Measurements from ENCODE around the gene FBXW9. TPM values are rescaled to one million over a fixed set of nuclear protein-coding genes. Genes with fewer than 3 reads are reported as not detected.

The FBXW9 gene
- total and polyA plus RNA-seq, 2 experiments from 2014 or later, result 9.1 to 10.9 TPM

DNA sequence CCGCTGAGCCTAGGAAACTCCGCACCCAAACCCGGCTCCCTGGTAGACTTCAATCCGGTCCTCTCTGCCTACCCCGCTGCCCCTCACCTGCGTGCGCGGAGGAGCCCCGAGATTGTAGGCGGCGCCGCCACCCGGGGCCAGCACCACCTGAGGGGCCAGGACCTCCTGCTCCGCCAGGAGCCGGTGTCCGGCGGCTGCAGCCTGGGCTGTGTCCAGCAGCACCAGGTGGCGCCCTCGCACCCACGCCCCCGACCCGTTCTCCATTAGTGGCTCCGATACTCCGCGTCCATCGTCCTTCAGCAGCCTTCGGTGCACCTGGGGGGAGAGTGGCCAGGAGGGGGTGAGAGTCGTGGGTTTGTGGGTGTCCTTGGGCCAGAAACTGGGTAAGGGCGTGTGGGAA is 48.3 kb downstream of the FBXW9 start:
- no peak for TF ChIP-seq EZH2 (IDR thresholded peaks at IDR 0.05; ENCODE audit: borderline replicate concordance)
- TF ChIP-seq, protein P1, sequence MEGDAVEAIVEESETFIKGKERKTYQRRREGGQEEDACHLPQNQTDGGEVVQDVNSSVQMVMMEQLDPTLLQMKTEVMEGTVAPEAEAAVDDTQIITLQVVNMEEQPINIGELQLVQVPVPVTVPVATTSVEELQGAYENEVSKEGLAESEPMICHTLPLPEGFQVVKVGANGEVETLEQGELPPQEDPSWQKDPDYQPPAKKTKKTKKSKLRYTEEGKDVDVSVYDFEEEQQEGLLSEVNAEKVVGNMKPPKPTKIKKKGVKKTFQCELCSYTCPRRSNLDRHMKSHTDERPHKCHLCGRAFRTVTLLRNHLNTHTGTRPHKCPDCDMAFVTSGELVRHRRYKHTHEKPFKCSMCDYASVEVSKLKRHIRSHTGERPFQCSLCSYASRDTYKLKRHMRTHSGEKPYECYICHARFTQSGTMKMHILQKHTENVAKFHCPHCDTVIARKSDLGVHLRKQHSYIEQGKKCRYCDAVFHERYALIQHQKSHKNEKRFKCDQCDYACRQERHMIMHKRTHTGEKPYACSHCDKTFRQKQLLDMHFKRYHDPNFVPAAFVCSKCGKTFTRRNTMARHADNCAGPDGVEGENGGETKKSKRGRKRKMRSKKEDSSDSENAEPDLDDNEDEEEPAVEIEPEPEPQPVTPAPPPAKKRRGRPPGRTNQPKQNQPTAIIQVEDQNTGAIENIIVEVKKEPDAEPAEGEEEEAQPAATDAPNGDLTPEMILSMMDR (IDR thresholded peaks at IDR 0.05; ENCODE audit: poor library complexity), result peak; percentile 9
- peak overlapping the region; percentile 49 for H3K4me2 ChIP-seq
- no peaks in the 10 kb centered on the region for H4K20me1 ChIP-seq (ENCODE audit: insufficient read depth, poor library complexity, severe bottlenecking)
- no peak overlapping the region for H2AFZ ChIP-seq
- no peaks in the 10 kb centered on the region for H3K27me3 ChIP-seq
- no peak overlapping the region for H3K4me3 ChIP-seq
- no peaks in the 10 kb centered on the region for H3K9me3 ChIP-seq (ENCODE audit: low read depth)
- H3K36me3 ChIP-seq (replicated peaks; ENCODE audit: insufficient read depth, low read depth), result no peaks in the 10 kb centered on the region
- no peak for DNase-seq (ENCODE audit: low spot score)
- no peaks in the 10 kb centered on the region for H3K79me2 ChIP-seq
- no peaks in the 10 kb centered on the region for H3K4me1 ChIP-seq (ENCODE audit: insufficient read depth)
- no peak overlapping the region for H3K27ac ChIP-seq
- 65% methylated on average over 24 of the region's 29 CpGs for WGBS (ENCODE audit: low lambda C conversion rate, missing lambda C conversion rate)
- H3K9me2 ChIP-seq (replicated peaks; ENCODE audit: insufficient read depth), result no peaks in the 10 kb centered on the region

DNA sequence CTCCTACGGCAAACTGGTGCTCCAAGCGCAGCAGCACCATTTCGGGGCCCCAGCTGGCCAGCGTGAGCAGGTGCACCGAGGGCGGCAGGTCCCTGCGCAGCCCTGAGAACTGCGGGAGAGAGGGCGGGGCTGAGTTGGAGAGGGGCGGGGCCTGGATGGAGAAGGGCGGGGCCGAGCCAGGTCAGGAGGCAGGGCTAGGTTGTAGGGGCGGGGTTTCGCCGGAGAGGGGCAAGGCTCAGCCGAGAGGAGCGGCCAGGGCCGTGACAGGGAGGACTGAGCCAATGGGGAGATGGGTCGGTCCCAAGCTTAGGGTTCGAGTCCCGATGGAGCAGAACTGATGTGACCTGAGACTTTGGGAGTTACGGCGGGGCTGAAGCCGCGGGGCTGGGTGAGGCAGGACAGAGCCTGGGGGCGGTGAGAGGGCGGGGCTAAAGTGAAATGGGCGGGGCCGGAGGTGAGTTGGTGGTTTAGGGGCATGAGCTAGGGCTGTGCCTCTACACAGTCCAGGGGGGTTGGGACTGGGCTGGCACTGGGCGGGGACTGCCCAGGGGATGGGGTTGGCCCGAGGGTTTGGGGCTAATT is 48.9 kb downstream of the FBXW9 start:
- Histone ChIP-seq H3K79me2 (no peaks in the 10 kb centered on the region), H4K20me1 (ENCODE audit: insufficient read depth, poor library complexity, severe bottlenecking) (no peaks in the 10 kb centered on the region), H3K4me2 (peak overlapping the region; percentile 49), H3K27me3 (no peaks in the 10 kb centered on the region), H3K4me3 (no peak overlapping the region), H2AFZ (no peak overlapping the region), H3K9me3 (ENCODE audit: low read depth) (no peaks in the 10 kb centered on the region), H3K9me2 (replicated peaks; ENCODE audit: insufficient read depth) (no peaks in the 10 kb centered on the region), H3K27ac (no peak overlapping the region), H3K36me3 (replicated peaks; ENCODE audit: insufficient read depth, low read depth) (no peaks in the 10 kb centered on the region), H3K4me1 (ENCODE audit: insufficient read depth) (no peaks in the 10 kb centered on the region)
- 58% methylated on average over 15 of the region's 31 CpGs for WGBS (ENCODE audit: low lambda C conversion rate, missing lambda C conversion rate)
- TF ChIP-seq EZH2phosphoT487 (IDR thresholded peaks at IDR 0.05; ENCODE audit: low read depth, severe bottlenecking, unreplicated experiment) (no peak), EZH2 (IDR thresholded peaks at IDR 0.05; ENCODE audit: borderline replicate concordance) (no peak)
- TF ChIP-seq, protein P1 (IDR thresholded peaks at IDR 0.05; ENCODE audit: poor library complexity), result no peak
- DNase-seq (ENCODE audit: low spot score), result peak; percentile 66

DNA sequence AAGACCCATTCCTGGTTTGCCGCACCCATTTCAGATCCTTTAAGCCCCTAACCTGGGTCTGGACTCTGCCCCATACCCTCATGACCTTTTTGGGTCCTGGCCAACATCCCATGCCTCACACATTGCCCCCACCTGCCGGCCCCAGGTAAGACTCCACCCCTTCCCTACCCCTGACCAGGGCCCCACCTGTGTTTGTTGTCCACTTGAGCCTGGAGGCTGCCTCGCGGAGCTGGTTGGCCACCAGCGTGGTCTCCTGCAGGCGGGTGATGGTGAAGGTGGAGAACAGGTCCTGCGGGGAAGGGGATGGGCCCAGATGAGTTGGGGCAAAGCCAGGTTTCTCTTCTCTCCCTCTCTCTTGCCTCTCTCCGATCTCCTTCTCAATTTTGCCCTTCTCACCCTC is 49.4 kb downstream of the FBXW9 start:
- H4K20me1 ChIP-seq (ENCODE audit: insufficient read depth, poor library complexity, severe bottlenecking), result no peaks in the 10 kb centered on the region
- DNase-seq (ENCODE audit: low spot score), result no peak
- no peaks in the 10 kb centered on the region for H3K27me3 ChIP-seq
- no peak overlapping the region for H3K27ac ChIP-seq
- TF ChIP-seq, protein P1 (IDR thresholded peaks at IDR 0.05; ENCODE audit: poor library complexity), result no peak
- TF ChIP-seq EZH2 (IDR thresholded peaks at IDR 0.05; ENCODE audit: borderline replicate concordance), result no peak
- no peak for TF ChIP-seq EZH2phosphoT487 (IDR thresholded peaks at IDR 0.05; ENCODE audit: low read depth, severe bottlenecking, unreplicated experiment)
- no peaks in the 10 kb centered on the region for H3K9me3 ChIP-seq (ENCODE audit: low read depth)
- no peaks in the 10 kb centered on the region for H3K79me2 ChIP-seq
- no peak overlapping the region for H2AFZ ChIP-seq
- H3K9me2 ChIP-seq (replicated peaks; ENCODE audit: insufficient read depth), result no peaks in the 10 kb centered on the region
- H3K36me3 ChIP-seq (replicated peaks; ENCODE audit: insufficient read depth, low read depth), result no peaks in the 10 kb centered on the region
- no peak overlapping the region for H3K4me3 ChIP-seq
- no peaks in the 10 kb centered on the region for H3K4me1 ChIP-seq (ENCODE audit: insufficient read depth)
- WGBS (ENCODE audit: low lambda C conversion rate, missing lambda C conversion rate), result 86% methylated on average over 8 of the region's 8 CpGs
- no peak overlapping the region for H3K4me2 ChIP-seq

All from hepatocyte (in vitro differentiated cells).